Measurements from ENCODE around the gene ELMOD3.

- TF ChIP-seq ZBTB49 (tag by site-specific recombination; IDR thresholded peaks at IDR 0.05; ENCODE audit: low read depth) (no peak), ZNF621 (tag by site-specific recombination; IDR thresholded peaks at IDR 0.05) (no peak), YY1 (tag by site-specific recombination; IDR thresholded peaks at IDR 0.05) (no peak)
- TF ChIP-seq, protein P1, sequence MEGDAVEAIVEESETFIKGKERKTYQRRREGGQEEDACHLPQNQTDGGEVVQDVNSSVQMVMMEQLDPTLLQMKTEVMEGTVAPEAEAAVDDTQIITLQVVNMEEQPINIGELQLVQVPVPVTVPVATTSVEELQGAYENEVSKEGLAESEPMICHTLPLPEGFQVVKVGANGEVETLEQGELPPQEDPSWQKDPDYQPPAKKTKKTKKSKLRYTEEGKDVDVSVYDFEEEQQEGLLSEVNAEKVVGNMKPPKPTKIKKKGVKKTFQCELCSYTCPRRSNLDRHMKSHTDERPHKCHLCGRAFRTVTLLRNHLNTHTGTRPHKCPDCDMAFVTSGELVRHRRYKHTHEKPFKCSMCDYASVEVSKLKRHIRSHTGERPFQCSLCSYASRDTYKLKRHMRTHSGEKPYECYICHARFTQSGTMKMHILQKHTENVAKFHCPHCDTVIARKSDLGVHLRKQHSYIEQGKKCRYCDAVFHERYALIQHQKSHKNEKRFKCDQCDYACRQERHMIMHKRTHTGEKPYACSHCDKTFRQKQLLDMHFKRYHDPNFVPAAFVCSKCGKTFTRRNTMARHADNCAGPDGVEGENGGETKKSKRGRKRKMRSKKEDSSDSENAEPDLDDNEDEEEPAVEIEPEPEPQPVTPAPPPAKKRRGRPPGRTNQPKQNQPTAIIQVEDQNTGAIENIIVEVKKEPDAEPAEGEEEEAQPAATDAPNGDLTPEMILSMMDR (tag by site-specific recombination; IDR thresholded peaks at IDR 0.05): no peak
Observed at GRCh38 chr2:85438201-85439024, 83.8 kb downstream of the ELMOD3 start.

All from HEK293 (cell line).